ENCODE data around the gene OLIG1.

OLIG1 gene

DNA sequence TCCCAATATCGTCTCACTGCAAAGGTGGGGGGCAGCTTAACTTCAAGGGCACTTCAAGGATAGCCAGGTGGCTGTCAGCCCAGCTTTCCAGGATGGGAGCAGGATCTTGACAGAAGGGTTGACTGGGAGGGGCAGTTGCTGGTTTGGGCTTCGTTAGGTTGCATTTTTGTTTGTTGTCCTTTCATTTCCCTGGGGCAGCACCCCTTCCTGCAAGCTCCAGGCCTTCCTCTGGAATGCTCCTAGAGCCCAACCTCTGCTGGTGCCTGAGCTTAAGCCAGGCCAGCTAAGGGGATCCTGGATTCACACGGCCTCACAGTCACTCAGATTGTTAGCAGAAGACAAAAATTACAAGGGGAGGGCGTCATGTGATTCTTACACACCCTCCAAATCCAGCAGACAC, 48.3 kb upstream of the OLIG1 start:
- no peak overlapping the region for H3K4me2 ChIP-seq (ENCODE audit: low read depth, low read length, poor library complexity, severe bottlenecking)
- H3K36me3 ChIP-seq (ENCODE audit: insufficient read depth, low read length): no peaks in the 10 kb centered on the region
- no peak overlapping the region for H3K4me3 ChIP-seq (ENCODE audit: low read length, poor library complexity, severe bottlenecking)
- TF ChIP-seq, protein P1, sequence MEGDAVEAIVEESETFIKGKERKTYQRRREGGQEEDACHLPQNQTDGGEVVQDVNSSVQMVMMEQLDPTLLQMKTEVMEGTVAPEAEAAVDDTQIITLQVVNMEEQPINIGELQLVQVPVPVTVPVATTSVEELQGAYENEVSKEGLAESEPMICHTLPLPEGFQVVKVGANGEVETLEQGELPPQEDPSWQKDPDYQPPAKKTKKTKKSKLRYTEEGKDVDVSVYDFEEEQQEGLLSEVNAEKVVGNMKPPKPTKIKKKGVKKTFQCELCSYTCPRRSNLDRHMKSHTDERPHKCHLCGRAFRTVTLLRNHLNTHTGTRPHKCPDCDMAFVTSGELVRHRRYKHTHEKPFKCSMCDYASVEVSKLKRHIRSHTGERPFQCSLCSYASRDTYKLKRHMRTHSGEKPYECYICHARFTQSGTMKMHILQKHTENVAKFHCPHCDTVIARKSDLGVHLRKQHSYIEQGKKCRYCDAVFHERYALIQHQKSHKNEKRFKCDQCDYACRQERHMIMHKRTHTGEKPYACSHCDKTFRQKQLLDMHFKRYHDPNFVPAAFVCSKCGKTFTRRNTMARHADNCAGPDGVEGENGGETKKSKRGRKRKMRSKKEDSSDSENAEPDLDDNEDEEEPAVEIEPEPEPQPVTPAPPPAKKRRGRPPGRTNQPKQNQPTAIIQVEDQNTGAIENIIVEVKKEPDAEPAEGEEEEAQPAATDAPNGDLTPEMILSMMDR (conservative IDR thresholded peaks at IDR 0.05; ENCODE audit: low read length): no peak
- TF ChIP-seq EZH2phosphoT487 (IDR thresholded peaks at IDR 0.05; ENCODE audit: borderline replicate concordance): no peak
- H3K9ac ChIP-seq (ENCODE audit: low read depth, low read length, poor library complexity, severe bottlenecking): no peak overlapping the region
- no peaks in the 10 kb centered on the region for H3K9me2 ChIP-seq (replicated peaks; ENCODE audit: low read depth, low read length)
- no peaks in the 10 kb centered on the region for H3K27me3 ChIP-seq (ENCODE audit: insufficient read depth, low read length, poor library complexity, severe bottlenecking)
- H3F3A ChIP-seq (ENCODE audit: low read depth): no peaks in the 10 kb centered on the region
- no peaks in the 10 kb centered on the region for H3K4me1 ChIP-seq (ENCODE audit: insufficient read depth, low read length, poor library complexity, severe bottlenecking)
- H2AFZ ChIP-seq (ENCODE audit: low read length): no peak overlapping the region
- H3K79me2 ChIP-seq (ENCODE audit: insufficient read depth, low read length): no peaks in the 10 kb centered on the region
- H3K9me3 ChIP-seq (ENCODE audit: insufficient read depth, low read depth, low read length): no peaks in the 10 kb centered on the region
- H4K20me1 ChIP-seq (ENCODE audit: insufficient read depth, low read length, poor library complexity, severe bottlenecking): no peaks in the 10 kb centered on the region

DNA sequence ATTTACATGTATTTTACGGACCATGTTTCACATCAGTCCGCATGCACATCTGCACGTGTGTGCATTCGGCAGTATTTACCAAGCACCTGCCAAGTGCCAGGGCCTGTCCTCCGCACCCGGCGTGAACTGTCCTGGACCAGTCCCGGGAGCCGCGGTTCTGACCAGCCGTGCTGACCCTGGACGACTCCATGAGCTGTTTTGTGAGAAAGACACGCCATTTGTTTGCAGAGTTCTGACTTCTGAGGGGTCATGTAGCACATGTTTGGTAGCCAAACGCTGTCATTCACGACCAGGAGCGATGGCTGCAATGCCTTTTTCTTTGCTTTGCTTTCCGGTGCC, 47.5 kb upstream of the OLIG1 start:
- Histone ChIP-seq H2AFZ (ENCODE audit: low read length) (no peak overlapping the region), H3F3A (ENCODE audit: low read depth) (no peaks in the 10 kb centered on the region), H3K4me3 (ENCODE audit: low read length, poor library complexity, severe bottlenecking) (no peak overlapping the region), H3K36me3 (ENCODE audit: insufficient read depth, low read length) (no peaks in the 10 kb centered on the region), H3K9me2 (replicated peaks; ENCODE audit: low read depth, low read length) (no peaks in the 10 kb centered on the region), H3K4me2 (ENCODE audit: low read depth, low read length, poor library complexity, severe bottlenecking) (no peak overlapping the region), H3K27me3 (ENCODE audit: insufficient read depth, low read length, poor library complexity, severe bottlenecking) (no peaks in the 10 kb centered on the region), H3K9ac (ENCODE audit: low read depth, low read length, poor library complexity, severe bottlenecking) (no peak overlapping the region), H3K9me3 (ENCODE audit: insufficient read depth, low read depth, low read length) (no peaks in the 10 kb centered on the region), H4K20me1 (ENCODE audit: insufficient read depth, low read length, poor library complexity, severe bottlenecking) (no peaks in the 10 kb centered on the region), H3K79me2 (ENCODE audit: insufficient read depth, low read length) (no peaks in the 10 kb centered on the region), H3K4me1 (ENCODE audit: insufficient read depth, low read length, poor library complexity, severe bottlenecking) (no peaks in the 10 kb centered on the region)
- TF ChIP-seq EZH2phosphoT487 (IDR thresholded peaks at IDR 0.05; ENCODE audit: borderline replicate concordance): no peak
- TF ChIP-seq, protein P1 (conservative IDR thresholded peaks at IDR 0.05; ENCODE audit: low read length): no peak

DNA sequence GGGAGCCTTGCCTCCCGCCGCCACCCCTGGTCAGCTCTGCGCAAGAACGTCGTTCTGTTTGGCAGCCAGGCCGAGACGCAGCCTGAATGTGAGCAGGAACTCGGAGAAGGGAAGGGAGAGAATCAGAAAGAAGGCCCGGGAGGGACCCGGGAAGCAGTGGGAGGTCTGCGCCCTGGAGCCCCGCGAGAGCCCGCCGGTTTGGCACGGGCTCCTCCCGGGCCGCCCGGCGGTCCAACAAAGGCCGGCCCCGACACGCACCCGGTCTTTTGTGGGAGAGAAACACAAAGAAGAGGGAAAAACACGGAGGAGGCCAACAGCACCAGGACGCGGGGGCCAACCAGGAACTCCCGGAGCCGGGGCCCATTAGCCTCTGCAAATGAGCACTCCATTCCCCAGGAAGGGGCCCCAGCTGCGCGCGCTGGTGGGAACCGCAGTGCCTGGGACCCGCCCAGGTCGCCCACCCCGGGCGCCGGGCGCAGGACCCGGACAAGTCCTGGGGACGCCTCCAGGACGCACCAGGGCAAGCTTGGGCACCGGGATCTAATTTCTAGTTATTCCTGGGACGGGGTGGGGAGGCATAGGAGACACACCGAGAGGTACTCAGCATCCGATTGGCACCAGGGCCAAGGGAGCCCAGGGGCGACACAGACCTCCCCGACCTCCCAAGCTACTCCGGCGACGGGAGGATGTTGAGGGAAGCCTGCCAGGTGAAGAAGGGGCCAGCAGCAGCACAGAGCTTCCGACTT, 46.9 kb upstream of the OLIG1 start:
- H3F3A ChIP-seq (ENCODE audit: low read depth): no peaks in the 10 kb centered on the region
- no peaks in the 10 kb centered on the region for H3K9me3 ChIP-seq (ENCODE audit: insufficient read depth, low read depth, low read length)
- TF ChIP-seq, protein P1 (conservative IDR thresholded peaks at IDR 0.05; ENCODE audit: low read length): no peak
- no peak for TF ChIP-seq EZH2phosphoT487 (IDR thresholded peaks at IDR 0.05; ENCODE audit: borderline replicate concordance)
- H3K79me2 ChIP-seq (ENCODE audit: insufficient read depth, low read length): no peaks in the 10 kb centered on the region
- H3K9ac ChIP-seq (ENCODE audit: low read depth, low read length, poor library complexity, severe bottlenecking): no peak overlapping the region
- H3K4me1 ChIP-seq (ENCODE audit: insufficient read depth, low read length, poor library complexity, severe bottlenecking): no peaks in the 10 kb centered on the region
- no peak overlapping the region for H3K4me2 ChIP-seq (ENCODE audit: low read depth, low read length, poor library complexity, severe bottlenecking)
- no peaks in the 10 kb centered on the region for H4K20me1 ChIP-seq (ENCODE audit: insufficient read depth, low read length, poor library complexity, severe bottlenecking)
- no peaks in the 10 kb centered on the region for H3K9me2 ChIP-seq (replicated peaks; ENCODE audit: low read depth, low read length)
- H3K27me3 ChIP-seq (ENCODE audit: insufficient read depth, low read length, poor library complexity, severe bottlenecking): no peaks in the 10 kb centered on the region
- no peaks in the 10 kb centered on the region for H3K36me3 ChIP-seq (ENCODE audit: insufficient read depth, low read length)
- H3K4me3 ChIP-seq (ENCODE audit: low read length, poor library complexity, severe bottlenecking): no peak overlapping the region
- H2AFZ ChIP-seq (ENCODE audit: low read length): no peak overlapping the region

All from Loucy (cell line).